GM12892 (cell line): ENCODE measurements around the gene GJB6.

Source experiments
- POLR2A ChIP-seq: IDR thresholded peaks from 2 replicates; pipeline ENCODE4 v1.6.1; 2011; ENCODE audit warnings: low read depth, low read length, control low read depth
- POLR2AphosphoS5 ChIP-seq: IDR thresholded peaks from 2 replicates; pipeline ENCODE4 v1.6.1; 2011; ENCODE audit warnings: low read depth, low read length, control low read depth

- TF ChIP-seq POLR2AphosphoS5: no peak
- no peak for TF ChIP-seq POLR2A
These were observed 33.3 kb downstream of the GJB6 start for GRCh38 chr13:20198781-20199180.
